ENCODE data around the gene TBC1D19. TPM values are rescaled to one million over a fixed set of nuclear protein-coding genes. Genes with fewer than 3 reads are reported as not detected.
"Not testable (repeated sequence)": the region's sequence is repeated elsewhere in the genome, so short reads cannot be mapped to it uniquely, and the experiment has no call there.

Gene TBC1D19
- total RNA-seq, 4 donors from 2014 or later = 9.5 to 24.9 (median 11.2) TPM

DNA sequence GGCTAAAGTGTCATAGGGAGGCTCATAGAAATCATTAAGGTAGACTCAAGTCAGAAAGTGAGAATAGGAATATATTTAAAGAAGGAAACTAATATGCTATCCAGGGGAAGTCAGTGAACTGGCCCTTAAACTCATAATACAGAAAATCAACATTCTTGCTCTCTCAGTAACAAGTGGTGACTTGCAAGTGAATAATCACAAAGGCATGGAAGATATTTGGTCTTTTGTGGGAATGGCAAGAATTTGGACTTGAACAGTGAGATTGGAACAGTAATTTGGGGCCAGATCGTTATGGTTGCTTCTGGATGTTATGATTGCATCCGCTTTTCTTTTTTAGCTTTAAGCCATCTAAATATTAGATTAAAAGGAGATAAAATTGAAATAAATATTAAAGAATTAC, 103.8 kb downstream of the TBC1D19 start:
- WGBS = 90% methylated on average over 2 of the region's 2 CpGs
- TF ChIP-seq POLR2AphosphoS5 (IDR thresholded peaks at IDR 0.05) (no peak), EP300 (IDR thresholded peaks at IDR 0.05) (no peak), POLR2A (IDR thresholded peaks at IDR 0.05; ENCODE audit: low read depth) (no peak)
- TF ChIP-seq, protein P1, sequence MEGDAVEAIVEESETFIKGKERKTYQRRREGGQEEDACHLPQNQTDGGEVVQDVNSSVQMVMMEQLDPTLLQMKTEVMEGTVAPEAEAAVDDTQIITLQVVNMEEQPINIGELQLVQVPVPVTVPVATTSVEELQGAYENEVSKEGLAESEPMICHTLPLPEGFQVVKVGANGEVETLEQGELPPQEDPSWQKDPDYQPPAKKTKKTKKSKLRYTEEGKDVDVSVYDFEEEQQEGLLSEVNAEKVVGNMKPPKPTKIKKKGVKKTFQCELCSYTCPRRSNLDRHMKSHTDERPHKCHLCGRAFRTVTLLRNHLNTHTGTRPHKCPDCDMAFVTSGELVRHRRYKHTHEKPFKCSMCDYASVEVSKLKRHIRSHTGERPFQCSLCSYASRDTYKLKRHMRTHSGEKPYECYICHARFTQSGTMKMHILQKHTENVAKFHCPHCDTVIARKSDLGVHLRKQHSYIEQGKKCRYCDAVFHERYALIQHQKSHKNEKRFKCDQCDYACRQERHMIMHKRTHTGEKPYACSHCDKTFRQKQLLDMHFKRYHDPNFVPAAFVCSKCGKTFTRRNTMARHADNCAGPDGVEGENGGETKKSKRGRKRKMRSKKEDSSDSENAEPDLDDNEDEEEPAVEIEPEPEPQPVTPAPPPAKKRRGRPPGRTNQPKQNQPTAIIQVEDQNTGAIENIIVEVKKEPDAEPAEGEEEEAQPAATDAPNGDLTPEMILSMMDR (IDR thresholded peaks at IDR 0.05) = no peak
- intact Hi-C loops (cut with DNase I) = no loop called here

DNA sequence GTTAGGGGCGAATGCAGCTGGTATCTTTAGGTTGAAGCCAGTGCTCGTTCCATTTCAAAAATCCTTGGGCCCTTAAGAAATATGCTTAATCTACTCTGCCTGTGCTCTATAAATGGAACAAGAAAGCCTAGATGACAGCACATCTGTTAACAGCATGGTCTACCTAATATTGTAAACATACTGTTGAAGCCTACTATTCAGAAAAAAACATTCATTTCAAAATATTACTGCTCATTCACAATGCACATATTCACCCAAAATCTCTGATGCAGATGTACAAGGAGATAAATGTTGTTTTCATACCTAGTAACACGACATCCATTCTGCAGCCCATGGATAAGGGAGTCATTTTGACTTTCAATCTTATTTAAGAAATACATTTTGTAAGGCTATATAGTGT, 106.6 kb downstream of the TBC1D19 start:
- Histone ChIP-seq H3K4me3 (no peak overlapping the region), H3K4me1 (no peaks in the 10 kb centered on the region), H3K27me3 (no peaks in the 10 kb centered on the region), H3K9me3 (peaks cover 0 to 7% (median 0%) of the 10 kb centered on the region in 4 donors), H3K36me3 (peaks cover 4 to 30% (median 8%) of the 10 kb centered on the region in 4 donors), H3K27ac (replicated peaks in 1 of 4) (no peak overlapping the region)
- DNase-seq (ENCODE audit: extremely low spot score) = no peak
- intact Hi-C loops (cut with DNase I) = no loop called here
- 64% methylated on average over 3 of the region's 3 CpGs for WGBS
- TF ChIP-seq EP300 (IDR thresholded peaks at IDR 0.05) = no peak
- TF ChIP-seq POLR2A (IDR thresholded peaks at IDR 0.05; ENCODE audit: low read depth) = no peak
- TF ChIP-seq, protein P1 (IDR thresholded peaks at IDR 0.05) = no peak
- TF ChIP-seq POLR2AphosphoS5 (IDR thresholded peaks at IDR 0.05) = no peak

More for the DNA sequence above, 103.8 kb downstream of the TBC1D19 start:
- no peak for DNase-seq (ENCODE audit: extremely low spot score)
- Histone ChIP-seq H3K4me1 (no peaks in the 10 kb centered on the region), H3K27me3 (no peaks in the 10 kb centered on the region), H3K4me3 (no peak overlapping the region), H3K36me3 (peaks cover 5 to 45% (median 9%) of the 10 kb centered on the region in 4 donors), H3K27ac (replicated peaks in 1 of 4) (no peak overlapping the region), H3K9me3 (peaks cover 0 to 7% (median 0%) of the 10 kb centered on the region in 4 donors)

DNA sequence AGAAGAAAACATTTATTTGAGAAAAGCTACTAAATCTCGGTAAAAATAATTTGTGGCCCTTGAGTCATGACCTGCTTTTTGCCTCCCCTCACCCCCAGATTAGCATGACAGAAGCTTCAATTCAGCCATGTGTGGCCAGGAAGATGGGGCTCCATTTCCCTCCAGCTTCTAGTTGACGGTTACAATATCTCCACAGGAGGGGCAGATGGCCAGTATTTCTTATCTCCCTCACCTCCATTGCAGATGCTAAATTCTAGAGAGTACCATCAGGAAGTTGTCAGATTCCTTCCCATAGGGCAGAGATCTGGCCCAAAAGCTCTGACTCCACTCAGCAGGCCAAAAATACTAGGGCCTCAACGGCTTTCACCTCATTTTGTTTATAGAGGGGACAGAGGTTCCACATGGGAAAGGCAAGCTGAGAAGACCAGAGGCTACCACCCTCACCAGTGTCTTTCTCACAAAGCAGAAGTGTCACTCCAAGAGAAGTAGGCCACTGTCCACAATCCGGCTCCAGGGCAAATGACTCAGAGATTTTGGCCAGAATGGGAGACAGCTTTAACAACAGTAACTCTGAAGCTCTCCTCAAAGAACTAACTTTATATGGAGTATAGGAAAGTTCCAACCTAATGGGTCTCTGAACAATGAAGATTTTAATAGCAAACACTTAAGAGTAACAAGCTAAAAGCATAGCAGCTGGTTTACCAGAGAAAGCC, 108.3 kb downstream of the TBC1D19 start:
- H3K36me3 ChIP-seq = peaks cover 4 to 28% (median 8%) of the 10 kb centered on the region in 4 donors
- 100% methylated on average over 4 of the region's 4 CpGs for WGBS
- DNase-seq (ENCODE audit: extremely low spot score) = no peak
- TF ChIP-seq POLR2AphosphoS5 (IDR thresholded peaks at IDR 0.05) (no peak), POLR2A (IDR thresholded peaks at IDR 0.05; ENCODE audit: low read depth) (no peak), EP300 (IDR thresholded peaks at IDR 0.05) (no peak)
- TF ChIP-seq, protein P1 (IDR thresholded peaks at IDR 0.05) = no peak
- no peaks in the 10 kb centered on the region for H3K27me3 ChIP-seq
- peaks cover 0 to 7% (median 0%) of the 10 kb centered on the region in 4 donors for H3K9me3 ChIP-seq
- H3K4me3 ChIP-seq = no peak overlapping the region
- H3K27ac ChIP-seq (replicated peaks in 1 of 4) = no peak overlapping the region
- H3K4me1 ChIP-seq = no peaks in the 10 kb centered on the region
- intact Hi-C loops (cut with DNase I) = no loop called here

DNA sequence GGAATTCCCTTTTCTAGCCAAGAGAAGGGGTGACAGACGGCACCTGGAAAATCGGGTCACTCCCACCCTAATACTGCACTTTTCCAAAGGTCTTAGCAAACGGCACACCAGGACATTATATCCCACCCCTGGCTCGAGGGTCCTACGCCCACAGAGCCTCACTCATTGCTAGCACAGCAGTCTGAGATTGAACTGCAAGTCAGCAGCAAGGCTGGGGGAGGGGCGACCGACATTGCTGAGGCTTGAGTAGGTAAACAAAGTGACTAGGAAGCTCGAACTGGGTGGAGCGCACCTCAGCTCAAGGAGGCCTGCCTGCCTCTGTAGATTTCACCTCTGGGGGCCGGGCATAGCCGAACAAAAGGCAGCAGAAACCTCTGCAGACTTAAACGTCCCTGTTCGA, 110.2 kb downstream of the TBC1D19 start:
- intact Hi-C loops (cut with DNase I); H3K4me3 ChIP-seq; DNase-seq (ENCODE audit: extremely low spot score): not testable (repeated sequence)

DNA sequence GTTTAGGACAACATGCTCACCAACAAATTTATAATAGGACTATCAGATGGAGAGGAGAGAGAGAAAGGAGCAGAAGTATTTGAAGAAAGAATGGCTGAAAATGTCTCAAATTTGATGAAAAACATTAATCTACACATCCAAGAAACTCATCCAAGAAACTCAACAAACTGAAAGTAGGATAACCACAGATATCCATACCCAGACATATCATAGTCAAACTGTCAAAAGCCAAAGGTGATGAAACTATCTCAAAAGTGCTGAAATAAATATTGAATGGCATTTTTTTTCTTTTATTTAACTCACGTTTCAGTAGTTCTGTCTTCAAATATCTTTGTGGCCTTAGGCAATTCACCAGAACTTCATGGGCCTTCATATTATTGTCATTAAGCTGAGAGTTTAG, 116.2 kb downstream of the TBC1D19 start:
- H3K27me3 ChIP-seq = no peaks in the 10 kb centered on the region
- 85% methylated on average over 1 of the region's 1 CpG for WGBS
- intact Hi-C loops (cut with DNase I) = no loop called here
- no peak overlapping the region for H3K27ac ChIP-seq (replicated peaks in 1 of 4)
- no peak for TF ChIP-seq POLR2AphosphoS5 (IDR thresholded peaks at IDR 0.05)
- no peak for TF ChIP-seq POLR2A (IDR thresholded peaks at IDR 0.05; ENCODE audit: low read depth)
- TF ChIP-seq EP300 (IDR thresholded peaks at IDR 0.05) = no peak
- TF ChIP-seq, protein P1 (IDR thresholded peaks at IDR 0.05) = no peak
- DNase-seq (ENCODE audit: extremely low spot score) = no peak
- no peaks in the 10 kb centered on the region for H3K36me3 ChIP-seq
- no peaks in the 10 kb centered on the region for H3K4me1 ChIP-seq
- no peak overlapping the region for H3K4me3 ChIP-seq
- no peaks in the 10 kb centered on the region for H3K9me3 ChIP-seq

More for the DNA sequence above, 110.2 kb downstream of the TBC1D19 start:
- WGBS = 100% methylated on average over 13 of the region's 13 CpGs
- not testable (repeated sequence) for H3K4me1 ChIP-seq; H3K27me3 ChIP-seq; H3K9me3 ChIP-seq; H3K27ac ChIP-seq (replicated peaks in 1 of 4)
- H3K36me3 ChIP-seq = peaks cover 4 to 21% (median 8%) of the 10 kb centered on the region in 4 donors
